Upper lobe of left lung (tissue), 6 donors: ENCODE results near the gene KANSL1. TPM values are rescaled to one million over a fixed set of nuclear protein-coding genes. Genes with fewer than 3 reads are reported as not detected.

Experiments used
- ATAC-seq, 2 donors: fragments of 200-7000 bp; cut with Tn5 transposase; one replicate each; pipeline ENCODE4 v1.9.1; 2022; ENCODE audit warnings: mild to moderate bottlenecking in 2 of 2, moderate library complexity in 2 of 2; ENCODE audit not compliant: low FRiP score in 2 of 2
- DNase-seq, 2 donors: peaks; one replicate each; pipeline ENCODE4 v3.0.0-alpha.2; 2019 to 2020
- H3K27ac ChIP-seq, 4 donors: fragments of 200-600 bp; sonication (generic); one replicate each; pipeline ENCODE4 v1.5.1; 2016 to 2019
- H3K27me3 ChIP-seq, 4 donors: fragments of 200-600 bp; sonication (generic); one replicate each; pipeline ENCODE4 v1.5.1; 2017 to 2019
- H3K36me3 ChIP-seq, 4 donors: fragments of 200-600 bp; sonication (generic); one replicate each; pipeline ENCODE4 v1.5.1; 2016 to 2019
- H3K4me1 ChIP-seq, 4 donors: fragments of 200-600 bp; sonication (generic); one replicate each; pipeline ENCODE4 v1.5.1; 2018 to 2019
- H3K4me3 ChIP-seq, 4 donors: fragments of 200-600 bp; sonication (generic); one replicate each; pipeline ENCODE4 v1.5.1; 2017 to 2019; ENCODE audit warnings: mild to moderate bottlenecking in 2 of 4, moderate library complexity in 1 of 4
- H3K9me3 ChIP-seq, 4 donors: fragments of 200-600 bp; sonication (generic); one replicate each; pipeline ENCODE4 v1.5.1; 2018 to 2019
- CTCF ChIP-seq, 6 experiments: fragments of 450-650 bp in 4 of 6; fragments of 200-600 bp in 2 of 6; sonication (generic) in 2 of 6; IDR thresholded peaks; one replicate each; pipeline ENCODE4 v1.5.1; 2016 to 2019; ENCODE audit warnings: antibody characterized with exemption in 6 of 6
- EP300 ChIP-seq, 4 donors: sonication (generic); formaldehyde crosslinking; IDR thresholded peaks; one replicate each; pipeline ENCODE4 v1.5.1; 2017; ENCODE audit warnings: antibody characterized with exemption in 4 of 4, control low read depth in 2 of 4
- POLR2A ChIP-seq, 4 donors: fragments of 450-650 bp; IDR thresholded peaks; one replicate each; pipeline ENCODE4 v1.5.1; 2016 to 2017; ENCODE audit warnings: antibody characterized with exemption in 4 of 4, mild to moderate bottlenecking in 2 of 4
- POLR2AphosphoS5 ChIP-seq, 2 donors: sonication (generic); formaldehyde crosslinking; IDR thresholded peaks; one replicate each; pipeline ENCODE4 v1.5.1; 2017; ENCODE audit warnings: antibody characterized with exemption in 2 of 2
- WGBS, 2 donors: methylation state at CpG; one replicate each; pipeline ENCODE4 v1.1.5; 2017 to 2018; 5-methylcytosine and 5-hydroxymethylcytosine counted together
- total RNA-seq, 6 donors: library from RNA; depleted of rRNA in 4 of 6; stranded (reverse); fragments of >200 nt in 4 of 6; gene quantifications; one replicate each; pipeline versions ENCODE4 v1.1.0 to v1.2.1, GENCODE V29; 2016 to 2021
- donor health status: DM: no; HTN: no; CAD: no; lungs with moderate emphysema.
- donor health status: DM: no; HTN: yes; CAD: no; lungs with severe emphysema.

KANSL1 gene
- total RNA-seq, 6 donors from 2014 or later, result 60.5 to 294 (median 108) TPM

- Histone ChIP-seq H3K27ac (no peak overlapping the region), H3K4me1 (peaks cover 44 to 78% (median 53%) of the 10 kb centered on the region in 4 donors), H3K9me3 (no peaks in the 10 kb centered on the region), H3K36me3 (peaks cover 0 to 27% (median 8%) of the 10 kb centered on the region in 4 donors), H3K27me3 (no peaks in the 10 kb centered on the region), H3K4me3 (no peak overlapping the region)
- DNase-seq (no peak), ATAC-seq (no peak)
- TF ChIP-seq POLR2AphosphoS5 (IDR thresholded peaks at IDR 0.05) (no peak), CTCF (IDR thresholded peaks at IDR 0.05) (no peak), POLR2A (IDR thresholded peaks at IDR 0.05) (no peak), EP300 (IDR thresholded peaks at IDR 0.05) (no peak)
- 89 to 92% methylated on average over 2 of the region's 2 CpGs for WGBS, 2 donors
These were observed 20.1 kb downstream of the KANSL1 start for GRCh38 chr17:46173153-46173552.

- Histone ChIP-seq H3K4me1 (peaks cover 46 to 79% (median 55%) of the 10 kb centered on the region in 4 donors), H3K9me3 (no peaks in the 10 kb centered on the region), H3K36me3 (peaks cover 0 to 27% (median 8%) of the 10 kb centered on the region in 4 donors), H3K27ac (no peak overlapping the region), H3K4me3 (no peak overlapping the region), H3K27me3 (no peaks in the 10 kb centered on the region)
- TF ChIP-seq POLR2A (IDR thresholded peaks at IDR 0.05), result no peak
- TF ChIP-seq CTCF (IDR thresholded peaks at IDR 0.05), result no peak
- TF ChIP-seq POLR2AphosphoS5 (IDR thresholded peaks at IDR 0.05), result no peak
- TF ChIP-seq EP300 (IDR thresholded peaks at IDR 0.05), result no peak
- peak in 1 of 2 donors; percentile 52 for DNase-seq
- 91 to 95% methylated on average over 13 to 14 of the region's 14 CpGs for WGBS, 2 donors
- ATAC-seq, result no peak
These were observed 21.3 kb downstream of the KANSL1 start for GRCh38 chr17:46171939-46172338.

DNA sequence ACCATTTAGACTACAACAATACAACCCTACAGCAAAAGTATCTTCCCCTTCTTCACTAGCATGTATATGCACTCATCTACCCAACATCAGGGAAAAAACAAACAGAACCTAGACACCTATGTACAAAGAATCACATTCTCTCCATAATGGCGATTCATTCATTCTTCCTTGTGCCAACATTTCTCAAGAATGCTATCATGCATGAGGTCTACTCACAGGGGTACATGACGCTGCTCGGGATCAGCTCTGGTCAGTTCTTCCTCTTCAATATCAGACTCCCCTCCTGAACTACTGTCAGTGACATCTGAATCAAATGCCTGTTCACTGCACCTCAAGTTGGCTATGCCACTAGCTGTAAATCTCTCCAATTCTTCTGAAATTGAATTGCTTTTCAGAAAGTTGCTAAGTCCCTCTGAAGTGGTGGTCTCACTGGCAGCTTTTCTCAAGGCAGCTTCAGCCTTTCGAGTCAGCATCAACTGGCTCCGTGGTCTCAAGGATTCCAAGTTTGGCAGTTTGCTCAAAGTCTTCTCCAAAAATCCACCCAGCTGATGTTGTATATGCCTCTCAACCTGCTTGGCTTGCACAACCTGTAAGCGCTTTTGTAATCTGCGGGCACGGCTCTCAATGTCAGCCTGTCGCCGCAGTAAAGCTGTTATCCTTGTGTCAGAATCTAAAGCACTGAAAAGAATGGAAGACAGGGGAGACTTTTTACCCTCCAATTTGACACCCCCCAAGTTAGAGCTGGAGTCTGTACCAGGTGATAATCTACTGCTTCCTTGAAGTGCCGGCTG is 22.4 kb downstream of the KANSL1 start:
- H3K36me3 ChIP-seq, result peaks cover 0 to 27% (median 8%) of the 10 kb centered on the region in 4 donors
- DNase-seq (peak in 1 of 2 donors; percentile 66), ATAC-seq (peak in 1 of 2 donors; percentile 67)
- no peak overlapping the region for H3K4me3 ChIP-seq
- H3K27me3 ChIP-seq, result no peaks in the 10 kb centered on the region
- H3K9me3 ChIP-seq, result no peaks in the 10 kb centered on the region
- TF ChIP-seq CTCF (IDR thresholded peaks at IDR 0.05), result no peak
- no peak for TF ChIP-seq POLR2AphosphoS5 (IDR thresholded peaks at IDR 0.05)
- no peak for TF ChIP-seq EP300 (IDR thresholded peaks at IDR 0.05)
- TF ChIP-seq POLR2A (IDR thresholded peaks at IDR 0.05), result no peak
- 75 to 87% methylated on average over 11 of the region's 11 CpGs for WGBS, 2 donors
- peak overlapping the region in 1 of 4 donors; percentile 40 for H3K27ac ChIP-seq
- H3K4me1 ChIP-seq, result peaks cover 46 to 79% (median 56%) of the 10 kb centered on the region in 4 donors

- DNase-seq, result no peak
- no peak for ATAC-seq
- Histone ChIP-seq H3K9me3 (no peaks in the 10 kb centered on the region), H3K4me1 (peaks cover 47 to 82% (median 57%) of the 10 kb centered on the region in 4 donors), H3K4me3 (no peak overlapping the region), H3K36me3 (peaks cover 0 to 27% (median 8%) of the 10 kb centered on the region in 4 donors), H3K27me3 (no peaks in the 10 kb centered on the region), H3K27ac (no peak overlapping the region)
- TF ChIP-seq POLR2A (IDR thresholded peaks at IDR 0.05) (no peak), POLR2AphosphoS5 (IDR thresholded peaks at IDR 0.05) (no peak), EP300 (IDR thresholded peaks at IDR 0.05) (no peak), CTCF (IDR thresholded peaks at IDR 0.05) (no peak)
- WGBS, 2 donors, result 78 to 84% methylated on average over 9 of the region's 9 CpGs
These were observed 23.2 kb downstream of the KANSL1 start for GRCh38 chr17:46169913-46170638.
